IPS-NIHi7 (cell line): ENCODE results near the gene PRM2.
A peak's percentile ranks its signal among the peaks of the same experiment; 100 is the strongest.
"Not testable (repeated sequence)": the region's sequence is repeated elsewhere in the genome, so short reads cannot be mapped to it uniquely, and the experiment has no call there.

ENCODE experiments used
- DNase-seq: peaks from one replicate; pipeline ENCODE4 v3.0.0; 2012; ENCODE audit warnings: mixed read lengths; ENCODE audit errors: extremely low spot score

The PRM2 gene

DNA sequence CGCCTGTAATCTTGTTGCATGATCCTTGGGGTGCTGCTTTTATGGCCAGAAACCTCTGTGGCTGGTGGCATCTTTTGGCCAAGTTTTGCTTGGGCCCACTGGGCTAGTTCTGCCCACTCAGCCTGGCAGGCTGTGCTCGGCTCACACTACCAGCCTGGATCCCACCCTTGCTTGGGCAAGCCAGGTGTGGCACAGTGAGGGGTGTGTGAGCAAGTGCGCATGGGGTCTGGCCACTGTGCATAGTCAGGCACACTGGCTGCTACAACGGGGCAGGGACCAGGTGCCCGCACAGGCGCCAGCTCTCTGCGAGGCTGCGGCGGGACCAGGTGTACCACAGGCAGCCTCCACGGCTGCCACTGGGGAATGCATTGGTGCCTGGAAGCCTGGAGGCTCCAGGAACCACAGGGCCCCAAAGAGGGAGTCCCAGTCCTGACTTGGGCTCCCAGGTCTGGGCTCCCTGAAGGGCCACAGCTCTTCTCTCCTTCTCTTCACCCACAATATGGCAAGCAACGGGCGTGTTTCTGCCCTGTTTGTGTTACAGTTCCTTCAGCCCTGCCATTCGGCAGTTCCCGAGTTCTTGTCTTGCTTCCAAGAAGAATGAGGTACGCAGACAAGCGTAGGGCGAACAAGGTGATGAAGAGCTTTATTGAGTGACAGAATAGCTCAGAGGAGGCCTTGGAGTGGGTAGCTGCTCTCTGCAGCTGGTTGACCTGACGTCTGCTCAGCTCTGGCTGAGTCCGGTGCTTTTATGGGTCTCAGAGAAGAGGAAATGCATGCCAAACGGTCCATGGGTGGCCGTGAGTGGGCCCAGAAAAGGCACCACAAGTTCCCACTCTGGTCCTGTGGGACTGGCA lies 31.6 kb upstream of the PRM2 start:
- DNase-seq: no peak

DNA sequence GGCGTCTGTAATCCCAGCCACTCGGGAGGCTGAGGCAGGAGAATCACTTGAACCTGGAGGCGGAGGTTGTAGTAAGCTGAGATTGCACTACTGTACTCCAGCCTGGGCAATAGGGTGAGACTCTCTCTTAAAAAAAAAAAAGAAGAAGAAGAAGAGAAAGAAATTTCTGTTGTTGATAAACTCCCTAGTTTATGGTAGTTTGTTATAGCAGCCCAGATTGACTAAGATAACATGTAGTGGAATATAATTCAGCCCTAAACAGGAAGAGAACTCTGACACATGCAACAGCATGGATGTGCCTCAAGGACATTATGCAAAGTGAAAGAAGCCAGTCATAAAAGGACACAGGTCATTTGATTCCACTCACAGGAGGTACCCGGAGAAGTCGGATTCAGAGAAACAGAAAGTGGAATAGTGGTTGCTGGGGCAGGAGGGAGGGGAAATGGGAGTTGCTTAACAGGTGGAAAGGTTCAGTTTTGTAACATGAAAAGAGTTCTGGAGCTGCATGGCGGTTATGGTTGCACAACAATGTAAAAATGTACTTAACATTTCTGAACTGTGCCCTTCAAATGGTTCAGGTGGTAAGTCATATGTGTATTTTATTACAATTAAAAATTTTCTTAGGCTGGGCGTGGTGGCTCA lies 30.8 kb upstream of the PRM2 start:
- DNase-seq: no peak

DNA sequence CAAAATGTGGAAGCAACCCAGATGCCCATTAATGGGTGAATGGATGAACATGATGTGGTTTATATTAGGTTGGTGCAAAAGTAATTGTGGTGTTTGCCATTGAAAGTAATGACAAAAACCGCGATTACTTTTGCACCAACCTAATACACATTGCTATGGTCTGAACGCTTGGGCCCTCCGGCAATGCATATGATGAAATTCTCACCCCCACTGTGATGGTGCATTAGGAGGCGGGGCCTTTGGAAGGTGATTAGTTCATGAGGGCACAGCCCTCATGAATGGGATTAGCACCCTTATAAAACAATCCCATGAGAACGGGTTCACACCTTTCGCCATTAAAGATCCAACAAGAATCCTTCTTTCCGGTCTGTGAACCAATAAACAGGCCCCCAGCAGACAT lies 30.1 kb upstream of the PRM2 start:
- no peak for DNase-seq

DNA sequence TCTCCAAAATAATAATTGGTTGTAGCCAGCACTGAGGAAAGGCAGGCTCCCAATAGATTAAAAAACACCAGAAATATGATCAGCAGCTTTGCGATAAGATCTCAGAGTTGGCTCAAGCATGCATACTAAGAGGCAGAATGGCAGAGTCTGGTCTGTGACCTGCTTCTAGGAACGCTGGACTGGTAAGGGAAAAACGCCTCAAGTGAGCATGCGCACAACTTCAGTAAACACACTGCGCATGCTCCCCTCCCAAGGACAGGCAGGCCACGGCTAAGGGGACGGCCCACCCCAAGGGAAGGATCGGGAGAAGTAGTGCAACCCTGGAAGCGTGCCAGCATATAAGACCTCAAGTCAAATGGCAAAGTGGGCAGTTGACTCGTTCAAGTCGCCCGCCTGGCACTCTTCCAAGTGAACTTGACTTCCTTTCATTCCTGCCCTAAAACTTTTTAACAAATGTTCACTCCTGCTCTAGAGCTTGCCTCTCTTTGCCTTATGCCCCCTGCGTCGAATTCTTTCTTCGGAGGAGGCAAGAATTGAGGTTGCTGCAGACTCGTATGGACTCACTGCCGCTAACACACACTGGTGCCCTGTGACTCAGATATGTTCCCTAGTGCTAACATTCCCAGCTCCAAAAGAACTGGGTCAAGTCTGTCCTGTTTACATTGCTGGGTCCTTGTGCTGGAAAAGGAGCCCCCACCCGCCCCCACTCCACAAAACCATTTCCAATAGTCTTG lies 27.3 kb upstream of the PRM2 start:
- no peak for DNase-seq

DNA sequence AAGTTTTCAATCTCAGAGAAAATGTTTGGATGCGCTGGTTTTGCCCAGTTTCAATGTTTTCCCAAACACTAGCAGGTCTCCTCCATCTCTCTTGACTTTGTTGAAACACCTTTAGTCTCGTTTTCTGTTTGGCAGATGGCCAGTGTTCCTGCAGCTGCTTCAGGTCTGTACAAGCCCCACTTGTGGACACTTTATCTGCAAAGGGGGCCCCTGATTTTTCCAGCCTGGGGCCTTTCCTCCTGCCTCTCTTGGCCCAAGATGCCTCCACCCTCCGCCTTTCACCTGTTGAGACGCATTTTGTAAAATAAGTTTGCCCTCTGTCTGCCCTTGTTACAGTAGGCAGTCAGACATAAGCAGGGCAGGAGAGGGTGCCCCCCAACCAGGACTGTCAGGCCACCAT lies 26.7 kb upstream of the PRM2 start:
- no peak for DNase-seq

DNA sequence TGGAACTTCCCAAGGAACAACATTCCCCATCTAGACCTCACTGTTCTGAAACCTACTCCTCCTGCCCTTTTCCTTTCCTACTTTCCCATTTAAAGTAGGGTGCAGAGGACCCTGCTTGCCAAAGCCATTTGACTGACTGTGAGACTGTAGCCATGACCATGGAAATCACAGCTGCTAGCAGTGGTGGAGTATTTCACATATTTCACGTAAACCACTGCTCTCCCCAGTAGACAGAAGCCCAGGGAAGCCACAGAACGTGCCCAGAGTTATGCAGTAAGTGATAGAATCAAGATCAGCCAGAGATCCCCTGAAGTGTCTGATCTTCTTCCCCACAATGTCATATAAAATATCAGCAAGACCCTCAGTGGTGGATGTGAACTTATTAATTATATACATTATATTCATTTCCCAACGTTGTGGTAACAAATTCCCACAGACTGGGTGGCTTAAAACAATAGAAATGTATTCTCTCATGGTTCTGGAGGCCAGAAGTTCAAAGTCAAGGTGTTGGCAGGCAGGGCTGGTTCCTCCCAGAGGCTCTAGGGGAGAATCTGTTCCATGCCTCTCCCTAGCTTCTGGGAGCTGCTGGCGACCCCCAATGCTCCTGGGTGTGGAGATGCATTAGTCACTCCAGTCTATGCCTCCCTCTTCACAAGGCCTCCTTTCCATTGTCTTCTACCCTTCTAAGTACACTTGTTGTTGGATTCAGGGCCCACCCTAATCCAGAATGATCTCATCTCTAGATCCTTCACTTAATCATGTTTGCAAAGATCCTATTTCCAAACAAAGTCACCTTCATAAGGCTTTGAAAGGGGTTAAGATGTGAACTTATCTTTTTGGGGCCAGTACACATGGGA lies 25.6 kb upstream of the PRM2 start:
- no peak for DNase-seq

DNA sequence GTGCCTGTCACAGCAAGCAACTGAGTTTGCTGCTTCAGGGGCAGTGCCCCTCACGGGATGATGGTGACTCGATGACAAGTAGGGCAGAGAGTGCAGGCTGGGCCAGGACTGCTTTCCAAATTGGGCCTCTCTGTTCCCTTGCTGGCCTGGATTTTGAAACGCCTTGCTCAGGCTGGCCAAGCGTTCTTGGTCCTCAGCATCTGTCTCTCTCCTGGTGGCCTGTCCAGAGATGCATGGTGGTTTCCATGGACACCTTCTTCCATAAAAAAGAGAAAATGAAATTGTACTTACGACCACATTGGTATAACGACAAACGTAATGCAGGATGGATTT lies 24.2 kb upstream of the PRM2 start:
- DNase-seq: no peak

DNA sequence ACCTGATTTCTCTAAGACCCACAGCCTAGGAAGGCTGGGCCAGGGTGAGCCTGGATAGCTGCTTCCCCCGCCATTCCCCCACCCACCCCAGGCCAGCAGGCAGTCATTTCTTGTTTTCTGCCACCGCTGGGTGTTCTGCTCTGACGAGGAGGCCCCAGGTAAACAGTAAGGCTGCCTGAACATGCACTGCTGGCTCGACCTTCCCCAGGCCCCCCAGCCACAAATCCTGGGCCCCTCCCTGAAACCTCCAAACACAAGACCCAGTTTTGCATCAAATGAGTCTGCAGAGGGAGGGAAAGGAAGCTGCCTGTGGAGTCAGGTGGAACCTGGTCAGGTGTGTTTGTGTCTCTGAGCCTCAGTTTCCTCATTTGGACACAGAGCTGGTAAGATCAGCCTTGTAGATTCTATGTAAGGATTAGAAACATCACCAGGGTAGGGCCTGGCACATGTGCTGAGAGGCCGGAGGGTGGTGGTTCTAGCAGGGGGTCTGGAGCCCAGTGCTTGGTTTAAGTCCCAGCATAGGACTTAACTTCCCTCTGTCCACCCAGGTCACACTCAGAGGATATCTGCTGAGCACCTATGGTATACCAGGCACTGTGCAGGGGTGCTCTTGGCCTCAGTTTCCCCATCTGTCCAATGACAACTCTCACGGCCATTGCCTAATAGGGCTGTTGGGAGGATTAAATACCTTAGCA lies 23.7 kb upstream of the PRM2 start:
- DNase-seq: no peak

DNA sequence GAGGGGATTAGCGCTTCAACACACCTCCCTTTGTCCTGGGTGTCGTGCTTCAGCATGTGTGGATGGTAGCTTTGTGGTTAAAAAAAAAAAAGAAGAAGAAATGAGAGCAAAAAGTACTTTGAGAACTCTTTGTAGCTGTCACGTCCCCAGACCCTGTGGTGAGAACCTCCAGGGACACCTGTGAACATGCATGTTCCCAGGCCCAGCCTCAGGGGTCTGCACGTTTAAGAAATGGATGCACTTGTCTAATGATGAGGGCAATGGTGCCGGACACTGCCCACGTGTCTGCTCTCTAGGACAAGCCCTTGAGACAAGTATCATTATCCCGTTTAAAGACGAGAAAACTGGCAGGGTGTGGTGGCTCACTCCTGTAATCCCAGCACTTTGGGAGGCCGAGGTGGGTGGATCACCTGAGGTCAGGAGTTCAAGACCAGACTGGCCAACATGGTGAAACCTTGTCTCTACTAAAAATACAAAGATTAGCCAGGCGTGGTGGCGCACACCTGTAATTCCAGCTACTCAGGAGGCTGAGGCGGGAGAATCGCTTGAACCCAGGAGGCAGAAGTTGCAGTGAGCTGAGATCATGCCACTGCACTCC lies 22.8 kb upstream of the PRM2 start:
- not testable (repeated sequence) for DNase-seq

DNA sequence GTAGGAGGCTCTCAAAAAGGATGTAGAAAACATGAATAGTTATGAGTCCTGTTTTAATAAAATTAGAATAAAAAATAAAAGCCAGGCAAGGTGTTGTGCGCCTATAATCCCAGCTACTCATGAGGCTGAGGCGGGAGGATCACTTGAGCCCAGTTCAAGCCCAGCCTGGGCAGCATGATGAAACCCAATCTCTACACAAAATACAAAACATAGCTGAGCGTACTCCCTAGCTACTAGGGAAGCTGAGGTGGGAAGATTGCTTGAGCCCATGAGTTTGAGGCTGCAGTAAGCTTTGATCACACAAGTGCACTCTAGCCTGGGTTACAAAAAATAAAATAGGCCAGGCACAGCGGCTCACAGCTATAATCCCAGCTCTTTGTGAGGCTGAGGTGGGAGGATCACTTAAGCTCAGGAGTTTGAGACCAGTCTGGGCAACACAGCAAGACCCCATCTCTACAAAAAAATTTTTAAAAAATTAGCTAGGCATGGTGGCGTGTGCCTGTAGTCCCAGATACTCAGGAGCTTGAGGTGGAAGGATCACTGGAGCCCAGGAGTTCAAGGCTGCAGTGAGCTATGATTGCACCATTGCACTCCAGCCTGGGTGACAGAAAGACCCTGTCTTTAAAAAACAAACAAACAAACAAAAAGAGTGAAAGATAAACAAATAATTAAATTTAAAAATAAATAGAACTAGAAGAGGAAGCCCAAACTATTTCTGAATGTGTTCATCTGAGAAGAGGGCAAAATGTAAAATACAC lies 22.0 kb upstream of the PRM2 start:
- DNase-seq: no peak

DNA sequence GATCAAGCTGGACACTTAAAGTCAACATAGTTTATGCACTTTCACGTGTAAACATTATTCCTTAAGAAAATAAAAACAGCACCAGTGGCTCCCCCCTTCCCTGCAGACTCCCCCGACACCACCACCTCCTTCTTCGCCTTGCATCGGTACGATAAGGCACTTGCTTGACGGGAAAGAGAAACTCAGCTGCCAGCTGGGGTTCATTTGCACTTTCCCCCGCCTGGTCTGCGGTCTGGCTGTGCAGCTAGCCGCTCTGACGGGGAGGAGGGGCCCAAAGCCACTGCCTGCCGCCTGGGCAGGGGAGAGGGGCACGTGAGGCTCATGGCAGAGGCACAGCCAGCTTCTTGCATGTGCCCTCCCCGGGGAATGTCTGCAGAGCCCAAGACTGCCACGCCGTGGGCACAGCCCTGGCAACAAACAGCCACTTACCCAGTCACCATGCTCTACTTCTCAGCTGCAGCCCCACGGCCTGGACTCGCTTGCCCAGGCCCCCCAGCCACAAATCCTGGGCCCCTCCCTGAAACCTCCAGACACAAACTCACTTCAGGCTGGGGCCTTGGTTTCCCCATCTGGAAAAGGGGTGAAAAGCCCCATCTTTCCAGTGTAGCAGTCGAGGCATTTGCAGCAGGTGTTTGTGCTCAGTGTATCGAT lies 21.3 kb upstream of the PRM2 start:
- DNase-seq: peak; percentile 55

DNA sequence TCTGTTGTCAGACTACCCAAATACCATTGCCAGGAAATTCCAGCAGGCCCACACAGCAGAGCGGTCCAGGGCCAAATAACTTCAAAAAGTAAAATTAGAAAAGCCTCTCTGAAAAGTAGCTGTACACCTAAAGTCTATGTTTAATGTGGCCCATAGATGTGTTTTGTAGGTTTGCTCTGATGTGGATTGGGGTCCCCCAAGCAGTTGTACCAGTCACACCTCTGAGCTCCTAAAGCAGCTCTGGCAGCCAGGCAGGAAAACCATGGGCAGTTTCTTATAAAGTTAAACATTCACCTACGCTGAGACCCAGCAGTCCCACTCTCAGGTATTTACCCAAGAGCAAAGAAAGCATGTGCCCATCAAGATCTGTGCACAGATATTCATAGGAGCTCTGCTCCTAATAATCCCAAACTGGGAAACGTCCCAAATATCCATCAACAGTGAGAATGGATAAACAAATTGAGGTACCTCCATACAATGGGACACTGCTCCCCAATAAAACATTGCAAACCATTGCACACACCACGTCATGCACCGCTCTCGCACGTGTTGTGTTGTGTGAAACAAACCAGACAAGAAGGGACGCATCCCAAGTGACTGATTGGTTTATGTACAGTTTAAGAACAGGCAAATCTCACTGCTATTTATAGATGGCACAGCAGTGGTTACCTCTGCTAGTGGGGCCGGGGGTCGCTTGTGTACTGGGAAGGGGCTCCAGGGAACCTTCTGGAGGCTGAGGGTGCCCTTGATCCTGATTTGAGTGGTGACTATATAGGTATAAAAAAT lies 20.6 kb upstream of the PRM2 start:
- no peak for DNase-seq

DNA sequence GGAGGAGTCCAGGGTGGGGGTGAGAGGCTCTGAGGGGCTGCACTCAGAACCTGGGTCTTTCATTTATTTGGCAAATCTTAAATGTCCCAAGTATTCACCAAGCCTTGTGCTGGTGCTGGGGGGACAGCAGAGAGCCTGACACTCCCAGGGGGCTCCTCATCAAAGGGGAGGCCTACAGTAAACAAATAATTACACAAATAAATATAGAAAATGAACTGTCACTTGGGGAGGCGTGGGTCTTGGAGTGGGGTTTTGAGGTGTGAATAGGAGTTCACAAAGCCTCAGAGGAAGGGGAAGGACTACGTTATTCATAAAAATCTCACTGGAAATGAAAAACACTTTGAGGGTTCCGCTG lies 20.0 kb upstream of the PRM2 start:
- DNase-seq: no peak

DNA sequence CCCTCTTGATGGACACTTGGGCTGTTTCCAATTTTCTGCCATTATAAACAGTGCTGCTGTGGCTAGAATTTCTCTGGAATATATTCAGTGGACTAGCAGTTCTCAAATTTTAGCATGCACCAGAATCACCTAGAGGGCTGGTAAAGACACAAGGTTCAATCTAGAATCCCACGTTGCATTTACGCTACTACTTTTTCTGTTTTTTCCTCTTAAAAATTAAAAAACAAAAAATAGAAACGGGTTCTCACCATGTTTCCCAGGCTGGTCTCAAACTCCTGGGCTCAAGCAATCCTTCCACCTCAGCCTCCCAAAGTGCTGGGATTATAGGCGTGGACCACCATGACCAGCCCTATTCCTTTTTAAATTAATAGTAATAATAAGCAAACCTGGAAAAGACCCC lies 19.4 kb upstream of the PRM2 start:
- DNase-seq: no peak

DNA sequence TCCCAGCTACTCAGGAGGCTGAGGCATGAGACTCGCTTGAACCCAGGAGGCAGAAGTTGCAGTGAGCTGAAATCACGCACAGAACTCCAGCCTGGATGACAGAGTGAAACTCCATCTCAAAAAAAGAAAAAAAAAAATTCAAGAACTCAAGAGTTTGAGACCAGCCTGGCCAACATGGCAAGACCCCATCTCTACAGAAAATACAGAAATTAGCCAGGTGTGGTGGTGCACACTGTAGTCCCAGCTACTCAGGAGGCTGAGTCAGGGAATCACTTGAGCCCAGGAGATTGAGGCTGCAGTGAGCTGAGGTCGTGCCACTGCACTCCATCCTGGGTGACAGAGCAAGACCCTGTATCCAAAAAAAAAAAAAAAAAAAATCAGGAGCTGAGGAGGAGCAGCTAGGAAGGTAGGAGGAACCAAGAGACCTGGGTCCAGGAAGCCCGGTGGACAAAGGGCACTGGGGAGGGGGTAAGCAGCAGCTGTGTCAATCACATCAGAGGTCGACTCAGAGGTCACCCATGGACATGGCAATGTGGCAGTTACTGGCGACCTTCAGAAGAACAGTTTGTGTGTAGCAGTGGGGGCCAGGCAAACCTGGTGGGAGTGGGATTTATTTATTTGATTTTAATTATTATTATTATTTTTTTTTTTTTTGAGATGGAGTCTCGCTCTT lies 15.9 kb upstream of the PRM2 start:
- DNase-seq: no peak

DNA sequence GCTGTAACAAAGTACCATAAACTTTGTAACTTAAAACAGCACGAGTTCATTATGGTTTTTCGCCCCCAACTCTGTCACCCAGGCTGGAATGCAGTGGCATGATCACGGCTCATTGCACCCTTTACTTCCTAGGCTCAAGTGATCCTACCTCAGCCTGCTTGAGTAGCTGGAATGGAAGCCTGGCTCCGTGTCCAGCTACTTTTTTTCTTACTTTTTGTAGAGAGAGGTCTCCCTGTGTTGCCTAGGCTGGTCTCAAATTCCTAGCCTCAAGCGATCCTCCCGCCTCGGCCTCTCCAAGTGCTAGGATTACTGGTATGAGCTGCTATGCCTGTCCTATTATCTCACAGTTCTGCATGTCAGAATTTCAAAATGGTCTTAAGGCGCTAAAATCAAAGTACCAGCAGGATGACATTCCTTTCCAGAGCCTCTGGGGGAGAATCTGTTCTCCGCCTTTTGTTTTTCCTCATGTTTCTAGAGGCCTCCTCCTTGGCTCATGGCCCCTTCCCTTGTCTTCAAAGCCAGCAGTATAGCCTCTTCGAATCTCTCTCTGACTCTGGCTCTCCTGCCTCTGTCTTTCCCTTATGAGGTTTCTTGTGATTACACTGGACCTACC lies 14.9 kb upstream of the PRM2 start:
- DNase-seq: no peak

DNA sequence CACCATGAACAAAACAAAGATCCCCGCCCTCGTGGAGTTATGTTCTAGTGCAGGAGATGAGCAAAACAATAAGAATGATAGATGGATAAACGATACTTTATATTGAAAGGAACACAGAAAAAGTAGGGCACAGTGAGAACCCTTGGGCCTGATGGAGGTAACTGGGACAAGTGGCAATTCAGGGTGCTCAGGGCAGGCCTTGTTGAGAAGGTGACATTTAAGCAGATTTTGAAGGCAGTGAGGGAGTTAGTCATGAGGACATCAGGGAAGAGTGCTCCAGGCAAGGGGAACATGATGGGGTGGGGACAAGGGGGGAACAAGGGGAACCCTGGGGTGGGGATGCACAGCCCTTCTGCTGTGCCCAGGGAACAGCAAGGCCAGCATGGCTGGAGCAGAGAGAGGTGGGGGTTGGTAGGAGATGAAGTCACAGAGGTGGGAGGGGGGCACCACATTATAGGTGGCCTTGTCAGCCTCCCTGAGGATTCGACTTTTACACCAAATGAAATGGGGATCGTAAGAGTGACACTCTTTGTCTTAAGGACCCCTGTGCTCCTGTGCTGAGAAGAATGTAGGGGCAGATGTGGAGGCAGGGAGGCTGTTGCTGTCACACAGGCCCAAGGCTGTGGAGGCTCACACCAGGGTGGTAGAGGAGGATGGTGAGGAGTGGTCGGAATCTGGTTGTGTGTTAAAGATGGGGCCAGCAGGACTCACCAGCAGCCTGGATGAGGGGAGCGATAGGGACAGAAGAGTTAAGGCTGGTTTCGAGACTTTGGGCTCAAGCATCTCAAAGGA lies 14.0 kb upstream of the PRM2 start:
- DNase-seq: no peak
